GM15510 (cell line): ENCODE measurements around the gene CHST4.

Source experiments
- POLR2A ChIP-seq: IDR thresholded peaks from 3 replicates; pipeline ENCODE4 v1.6.1; 2011; ENCODE audit warnings: borderline replicate concordance; ENCODE audit not compliant: insufficient read length; ENCODE audit errors: extremely low read depth

Gene CHST4

GRCh38 chr16:71504901-71505300 is 21.3 kb upstream of the CHST4 start:
- no peak for TF ChIP-seq POLR2A

- no peak for TF ChIP-seq POLR2A
Observed at GRCh38 chr16:71507061-71507460, 19.2 kb upstream of the CHST4 start.

GRCh38 chr16:71513302-71513701 is 12.9 kb upstream of the CHST4 start:
- TF ChIP-seq POLR2A: no peak

GRCh38 chr16:71514476-71514875 is 11.8 kb upstream of the CHST4 start:
- TF ChIP-seq POLR2A: no peak

GRCh38 chr16:71515026-71515425 is 11.2 kb upstream of the CHST4 start:
- no peak for TF ChIP-seq POLR2A

GRCh38 chr16:71520550-71520949 is 5.7 kb upstream of the CHST4 start:
- TF ChIP-seq POLR2A: no peak

GRCh38 chr16:71524566-71525553 is 1.4 kb upstream of the CHST4 start:
- no peak for TF ChIP-seq POLR2A

GRCh38 chr16:71528257-71528656 is 2.0 kb downstream of the CHST4 start:
- TF ChIP-seq POLR2A: no peak

- no peak for TF ChIP-seq POLR2A
Observed at GRCh38 chr16:71528863-71529262, 2.6 kb downstream of the CHST4 start.

GRCh38 chr16:71532366-71532765 is 6.1 kb downstream of the CHST4 start:
- TF ChIP-seq POLR2A: no peak

GRCh38 chr16:71536752-71537499 is 10.7 kb downstream of the CHST4 start:
- TF ChIP-seq POLR2A: no peak

- TF ChIP-seq POLR2A: no peak
Observed at GRCh38 chr16:71537643-71538042, 11.4 kb downstream of the CHST4 start.

- TF ChIP-seq POLR2A: no peak
Observed at GRCh38 chr16:71542377-71542776, 16.2 kb downstream of the CHST4 start.

GRCh38 chr16:71547168-71547567 is 20.9 kb downstream of the CHST4 start:
- TF ChIP-seq POLR2A: no peak

GRCh38 chr16:71552698-71553503 is 26.7 kb downstream of the CHST4 start:
- TF ChIP-seq POLR2A: no peak

- TF ChIP-seq POLR2A: no peak
Observed at GRCh38 chr16:71555230-71555891, 29.1 kb downstream of the CHST4 start.
